Ishikawa (cell line): Measurements from ENCODE around the gene RAPGEF4.

Experiments used
- CEBPB ChIP-seq: IDR thresholded peaks from 2 replicates; pipeline ENCODE4 v1.6.1; 2012
- CREB1 ChIP-seq: IDR thresholded peaks from 2 replicates; pipeline ENCODE4 v1.6.1; 2012; ENCODE audit warnings: low read depth
- EGR1 ChIP-seq: IDR thresholded peaks from 2 replicates; pipeline ENCODE4 v1.6.1; 2012
- EP300 ChIP-seq: IDR thresholded peaks from 2 replicates; pipeline ENCODE4 v1.6.1; 2012; ENCODE audit warnings: borderline replicate concordance
- FOXM1 ChIP-seq: IDR thresholded peaks from 2 replicates; pipeline ENCODE4 v1.6.1; 2012; ENCODE audit warnings: low read depth, borderline replicate concordance
- NFIC ChIP-seq: IDR thresholded peaks from 2 replicates; pipeline ENCODE4 v1.6.1; 2012
- RAD21 ChIP-seq: IDR thresholded peaks from 2 replicates; pipeline ENCODE4 v1.6.1; 2012; ENCODE audit warnings: low read depth
- TAF1 ChIP-seq: IDR thresholded peaks from 2 replicates; pipeline ENCODE4 v1.6.1; 2012; ENCODE audit warnings: low read depth, mild to moderate bottlenecking
- TCF12 ChIP-seq: IDR thresholded peaks from 2 replicates; pipeline ENCODE4 v1.6.1; 2012; ENCODE audit warnings: low read depth
- TEAD4 ChIP-seq: IDR thresholded peaks from 2 replicates; pipeline ENCODE4 v1.6.1; 2012
- YY1 ChIP-seq: IDR thresholded peaks from 2 replicates; pipeline ENCODE4 v1.6.1; 2012; ENCODE audit warnings: low read depth
- ZBTB7A ChIP-seq: IDR thresholded peaks from 2 replicates; pipeline ENCODE4 v1.6.1; 2012; ENCODE audit warnings: low read depth
- TF ChIP-seq, protein P1 (sequence below): IDR thresholded peaks from 2 replicates; pipeline ENCODE4 v1.6.1; 2012
- TF ChIP-seq, protein P2 (sequence below): IDR thresholded peaks from 2 replicates; pipeline ENCODE4 v1.6.1; 2012; ENCODE audit warnings: low read depth, mild to moderate bottlenecking
- TF ChIP-seq, protein P3 (sequence below): IDR thresholded peaks from 2 replicates; pipeline ENCODE4 v1.6.1; 2012

RAPGEF4 gene

GRCh38 chr2:172893671-172894070 lies 158.0 kb downstream of the RAPGEF4 start:
- TF ChIP-seq, protein P1, sequence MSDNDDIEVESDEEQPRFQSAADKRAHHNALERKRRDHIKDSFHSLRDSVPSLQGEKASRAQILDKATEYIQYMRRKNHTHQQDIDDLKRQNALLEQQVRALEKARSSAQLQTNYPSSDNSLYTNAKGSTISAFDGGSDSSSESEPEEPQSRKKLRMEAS: no peak
- TF ChIP-seq FOXM1 (no peak), CEBPB (no peak), EP300 (no peak), YY1 (no peak)
- TF ChIP-seq, protein P2, sequence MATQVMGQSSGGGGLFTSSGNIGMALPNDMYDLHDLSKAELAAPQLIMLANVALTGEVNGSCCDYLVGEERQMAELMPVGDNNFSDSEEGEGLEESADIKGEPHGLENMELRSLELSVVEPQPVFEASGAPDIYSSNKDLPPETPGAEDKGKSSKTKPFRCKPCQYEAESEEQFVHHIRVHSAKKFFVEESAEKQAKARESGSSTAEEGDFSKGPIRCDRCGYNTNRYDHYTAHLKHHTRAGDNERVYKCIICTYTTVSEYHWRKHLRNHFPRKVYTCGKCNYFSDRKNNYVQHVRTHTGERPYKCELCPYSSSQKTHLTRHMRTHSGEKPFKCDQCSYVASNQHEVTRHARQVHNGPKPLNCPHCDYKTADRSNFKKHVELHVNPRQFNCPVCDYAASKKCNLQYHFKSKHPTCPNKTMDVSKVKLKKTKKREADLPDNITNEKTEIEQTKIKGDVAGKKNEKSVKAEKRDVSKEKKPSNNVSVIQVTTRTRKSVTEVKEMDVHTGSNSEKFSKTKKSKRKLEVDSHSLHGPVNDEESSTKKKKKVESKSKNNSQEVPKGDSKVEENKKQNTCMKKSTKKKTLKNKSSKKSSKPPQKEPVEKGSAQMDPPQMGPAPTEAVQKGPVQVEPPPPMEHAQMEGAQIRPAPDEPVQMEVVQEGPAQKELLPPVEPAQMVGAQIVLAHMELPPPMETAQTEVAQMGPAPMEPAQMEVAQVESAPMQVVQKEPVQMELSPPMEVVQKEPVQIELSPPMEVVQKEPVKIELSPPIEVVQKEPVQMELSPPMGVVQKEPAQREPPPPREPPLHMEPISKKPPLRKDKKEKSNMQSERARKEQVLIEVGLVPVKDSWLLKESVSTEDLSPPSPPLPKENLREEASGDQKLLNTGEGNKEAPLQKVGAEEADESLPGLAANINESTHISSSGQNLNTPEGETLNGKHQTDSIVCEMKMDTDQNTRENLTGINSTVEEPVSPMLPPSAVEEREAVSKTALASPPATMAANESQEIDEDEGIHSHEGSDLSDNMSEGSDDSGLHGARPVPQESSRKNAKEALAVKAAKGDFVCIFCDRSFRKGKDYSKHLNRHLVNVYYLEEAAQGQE: no peak

- TF ChIP-seq CREB1: no peak
- TF ChIP-seq, protein P2: no peak
- no peak for TF ChIP-seq RAD21
Observed at GRCh38 chr2:172894689-172895387, 159.2 kb downstream of the RAPGEF4 start.

- TF ChIP-seq EGR1 (no peak), TCF12 (no peak), TAF1 (no peak), CREB1 (no peak), EP300 (no peak), ZBTB7A (no peak), YY1 (no peak), RAD21 (no peak), FOXM1 (no peak), TEAD4 (no peak)
- TF ChIP-seq, protein P2: no peak
- TF ChIP-seq, protein P3, sequence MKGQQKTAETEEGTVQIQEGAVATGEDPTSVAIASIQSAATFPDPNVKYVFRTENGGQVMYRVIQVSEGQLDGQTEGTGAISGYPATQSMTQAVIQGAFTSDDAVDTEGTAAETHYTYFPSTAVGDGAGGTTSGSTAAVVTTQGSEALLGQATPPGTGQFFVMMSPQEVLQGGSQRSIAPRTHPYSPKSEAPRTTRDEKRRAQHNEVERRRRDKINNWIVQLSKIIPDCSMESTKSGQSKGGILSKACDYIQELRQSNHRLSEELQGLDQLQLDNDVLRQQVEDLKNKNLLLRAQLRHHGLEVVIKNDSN: no peak
- TF ChIP-seq, protein P1: no peak
Observed at GRCh38 chr2:172896661-172897081, 161.0 kb downstream of the RAPGEF4 start.

- TF ChIP-seq TCF12: no peak
- no peak for TF ChIP-seq ZBTB7A
- TF ChIP-seq, protein P1: no peak
- no peak for TF ChIP-seq NFIC
- TF ChIP-seq TEAD4: no peak
- TF ChIP-seq CEBPB: no peak
Observed at GRCh38 chr2:172900871-172901270, 165.2 kb downstream of the RAPGEF4 start.

GRCh38 chr2:172901913-172902312 lies 166.3 kb downstream of the RAPGEF4 start:
- TF ChIP-seq TCF12: no peak
- TF ChIP-seq FOXM1: no peak
- TF ChIP-seq, protein P1: no peak
- TF ChIP-seq, protein P3: no peak
- no peak for TF ChIP-seq EGR1
- no peak for TF ChIP-seq EP300
- TF ChIP-seq TEAD4: no peak
- TF ChIP-seq CEBPB: no peak
- no peak for TF ChIP-seq YY1
- no peak for TF ChIP-seq TAF1
- no peak for TF ChIP-seq CREB1
- no peak for TF ChIP-seq ZBTB7A
- TF ChIP-seq NFIC: no peak
- TF ChIP-seq, protein P2: no peak
- no peak for TF ChIP-seq RAD21
